ENCODE measurements around the gene HLA-F. TPM values are rescaled to one million over a fixed set of nuclear protein-coding genes. Genes with fewer than 3 reads are reported as not detected.

HLA-F gene
- total RNA-seq, 1 experiment from 2014 or later: 8.0 TPM

GRCh38 chr6:29748391-29749307, 25.4 kb downstream of the HLA-F start:
- Histone ChIP-seq H3K36me3 (no peaks in the 10 kb centered on the region), H3K9me3 (no peaks in the 10 kb centered on the region), H3K4me3 (peak overlapping the region; percentile 63), H3K27me3 (no peaks in the 10 kb centered on the region)
- DNase-seq: peak; percentile 83

GRCh38 chr6:29749308-29749662, 26.1 kb downstream of the HLA-F start:
- H3K27me3 ChIP-seq: no peaks in the 10 kb centered on the region
- DNase-seq: no peak

GRCh38 chr6:29749668-29750067, 26.4 kb downstream of the HLA-F start:
- H3K36me3 ChIP-seq: no peaks in the 10 kb centered on the region
- no peaks in the 10 kb centered on the region for H3K9me3 ChIP-seq
- no peak overlapping the region; the same call in 1 of the 2 replicates for H3K4me3 ChIP-seq
- no peak for DNase-seq
- no peaks in the 10 kb centered on the region for H3K27me3 ChIP-seq

More at GRCh38 chr6:29749308-29749662, 26.1 kb downstream of the HLA-F start:
- Histone ChIP-seq H3K4me3 (peak overlapping the region; percentile 63), H3K36me3 (no peaks in the 10 kb centered on the region), H3K9me3 (no peaks in the 10 kb centered on the region)

GRCh38 chr6:29750709-29751108, 27.5 kb downstream of the HLA-F start:
- no peak for DNase-seq
- Histone ChIP-seq H3K27me3 (no peaks in the 10 kb centered on the region), H3K36me3 (no peaks in the 10 kb centered on the region)

GRCh38 chr6:29751480-29751879, 28.2 kb downstream of the HLA-F start:
- DNase-seq: no peak
- Histone ChIP-seq H3K36me3 (no peaks in the 10 kb centered on the region), H3K27me3 (no peaks in the 10 kb centered on the region), H3K9me3 (no peaks in the 10 kb centered on the region), H3K4me3 (peak overlapping the region; percentile 66)

More at GRCh38 chr6:29750709-29751108, 27.5 kb downstream of the HLA-F start:
- no peaks in the 10 kb centered on the region for H3K9me3 ChIP-seq
- H3K4me3 ChIP-seq: no peak overlapping the region

GRCh38 chr6:29752451-29753308, 29.4 kb downstream of the HLA-F start:
- H3K9me3 ChIP-seq: no peaks in the 10 kb centered on the region
- H3K27me3 ChIP-seq: no peaks in the 10 kb centered on the region
- H3K4me3 ChIP-seq: peak overlapping the region; percentile 66
- peak; percentile 86 for DNase-seq
- H3K36me3 ChIP-seq: no peaks in the 10 kb centered on the region

GRCh38 chr6:29753309-29753644, 30.0 kb downstream of the HLA-F start:
- no peaks in the 10 kb centered on the region for H3K9me3 ChIP-seq
- H3K4me3 ChIP-seq: peak overlapping the region; percentile 66
- no peak for DNase-seq
- no peaks in the 10 kb centered on the region for H3K27me3 ChIP-seq
- no peaks in the 10 kb centered on the region for H3K36me3 ChIP-seq

- Histone ChIP-seq H3K4me3 (no peak overlapping the region), H3K36me3 (no peaks in the 10 kb centered on the region), H3K27me3 (no peaks in the 10 kb centered on the region), H3K9me3 (no peaks in the 10 kb centered on the region)
- no peak for DNase-seq
Measured at GRCh38 chr6:29755295-29755871, 32.1 kb downstream of the HLA-F start.

- DNase-seq: no peak
- no peaks in the 10 kb centered on the region for H3K9me3 ChIP-seq
- H3K4me3 ChIP-seq: no peak overlapping the region
- H3K36me3 ChIP-seq: no peaks in the 10 kb centered on the region
- no peaks in the 10 kb centered on the region for H3K27me3 ChIP-seq
Measured at GRCh38 chr6:29757282-29757681, 34.0 kb downstream of the HLA-F start.

GRCh38 chr6:29757701-29758293, 34.6 kb downstream of the HLA-F start:
- no peaks in the 10 kb centered on the region for H3K36me3 ChIP-seq
- no peaks in the 10 kb centered on the region for H3K27me3 ChIP-seq
- H3K4me3 ChIP-seq: no peak overlapping the region
- H3K9me3 ChIP-seq: no peaks in the 10 kb centered on the region
- no peak for DNase-seq

GRCh38 chr6:29758761-29759160, 35.5 kb downstream of the HLA-F start:
- Histone ChIP-seq H3K9me3 (no peaks in the 10 kb centered on the region), H3K27me3 (no peaks in the 10 kb centered on the region), H3K4me3 (no peak overlapping the region), H3K36me3 (no peaks in the 10 kb centered on the region)
- no peak for DNase-seq

GRCh38 chr6:29759457-29759856, 36.2 kb downstream of the HLA-F start:
- Histone ChIP-seq H3K27me3 (no peaks in the 10 kb centered on the region), H3K9me3 (no peaks in the 10 kb centered on the region), H3K4me3 (no peak overlapping the region), H3K36me3 (no peaks in the 10 kb centered on the region)
- DNase-seq: no peak

- Histone ChIP-seq H3K9me3 (no peaks in the 10 kb centered on the region), H3K4me3 (no peak overlapping the region), H3K36me3 (no peaks in the 10 kb centered on the region), H3K27me3 (no peaks in the 10 kb centered on the region)
- DNase-seq: no peak
Measured at GRCh38 chr6:29760328-29760727, 37.1 kb downstream of the HLA-F start.

- DNase-seq: no peak
- Histone ChIP-seq H3K27me3 (no peaks in the 10 kb centered on the region), H3K9me3 (no peaks in the 10 kb centered on the region), H3K4me3 (no peak overlapping the region), H3K36me3 (no peaks in the 10 kb centered on the region)
Measured at GRCh38 chr6:29762051-29762450, 38.8 kb downstream of the HLA-F start.

- DNase-seq: peak; percentile 75
- H3K4me3 ChIP-seq: no peak overlapping the region
Measured at GRCh38 chr6:29762781-29763214, 39.6 kb downstream of the HLA-F start.

GRCh38 chr6:29763491-29764289, 40.5 kb downstream of the HLA-F start:
- H3K27me3 ChIP-seq: no peaks in the 10 kb centered on the region
- no peak overlapping the region for H3K4me3 ChIP-seq
- no peaks in the 10 kb centered on the region for H3K36me3 ChIP-seq
- no peaks in the 10 kb centered on the region for H3K9me3 ChIP-seq
- DNase-seq: peak; percentile 66

More at GRCh38 chr6:29762781-29763214, 39.6 kb downstream of the HLA-F start:
- no peaks in the 10 kb centered on the region for H3K27me3 ChIP-seq
- no peaks in the 10 kb centered on the region for H3K36me3 ChIP-seq
- H3K9me3 ChIP-seq: no peaks in the 10 kb centered on the region
